Fibroblast of the aortic adventitia (primary cell): ENCODE results near the gene HOXC4. TPM values are rescaled to one million over a fixed set of nuclear protein-coding genes. Genes with fewer than 3 reads are reported as not detected.
A peak's percentile ranks its signal among the peaks of the same experiment; 100 is the strongest.

Source experiments
- DNase-seq: peaks from one replicate; pipeline ENCODE4 v3.0.0-alpha.2; 2010; ENCODE audit warnings: low read depth
- H3K4me3 ChIP-seq: 2 replicates; pipeline ENCODE4 v1.5.1; 2011; ENCODE audit warnings: low read depth, mild to moderate bottlenecking, control low read depth, low read length, moderate library complexity
- total RNA-seq: library from RNA; depleted of rRNA; stranded (reverse); fragments of >200 nt; gene quantifications from 2 replicates; pipeline ENCODE4 v1.2.3, GENCODE V29; 2012; ENCODE audit warnings: low replicate concordance
- TF ChIP-seq, protein P1 (sequence below): IDR thresholded peaks from 2 replicates; pipeline ENCODE4 v1.5.1; 2011; ENCODE audit warnings: mild to moderate bottlenecking, low read length, control low read depth, inconsistent platforms; ENCODE audit not compliant: insufficient read depth

The HOXC4 gene
- total RNA-seq, 1 donor: 0.36 TPM

DNA sequence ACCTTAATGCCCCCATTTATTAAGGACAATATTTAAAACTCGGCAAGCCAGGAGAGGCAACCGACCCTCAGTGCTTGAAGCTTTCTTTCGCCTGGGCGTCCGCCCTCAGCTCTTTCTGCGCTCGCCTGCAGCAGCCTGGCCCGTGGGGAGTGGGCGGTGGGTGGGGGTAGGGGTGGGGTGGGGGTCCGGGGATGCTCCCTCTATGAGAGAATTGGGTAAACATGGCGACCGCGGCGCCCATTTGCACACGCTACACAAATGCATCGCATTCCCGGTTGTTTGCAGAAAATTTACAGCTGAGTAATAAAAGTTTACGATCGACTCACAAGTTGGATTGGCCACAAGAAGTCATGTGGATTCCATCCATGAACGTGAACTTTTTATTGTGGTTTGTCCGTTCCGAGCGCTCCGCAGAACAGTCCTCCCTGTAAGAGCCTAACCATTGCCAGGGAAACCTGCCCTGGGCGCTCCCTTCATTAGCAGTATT is 37.1 kb upstream of the HOXC4 start:
- TF ChIP-seq, protein P1, sequence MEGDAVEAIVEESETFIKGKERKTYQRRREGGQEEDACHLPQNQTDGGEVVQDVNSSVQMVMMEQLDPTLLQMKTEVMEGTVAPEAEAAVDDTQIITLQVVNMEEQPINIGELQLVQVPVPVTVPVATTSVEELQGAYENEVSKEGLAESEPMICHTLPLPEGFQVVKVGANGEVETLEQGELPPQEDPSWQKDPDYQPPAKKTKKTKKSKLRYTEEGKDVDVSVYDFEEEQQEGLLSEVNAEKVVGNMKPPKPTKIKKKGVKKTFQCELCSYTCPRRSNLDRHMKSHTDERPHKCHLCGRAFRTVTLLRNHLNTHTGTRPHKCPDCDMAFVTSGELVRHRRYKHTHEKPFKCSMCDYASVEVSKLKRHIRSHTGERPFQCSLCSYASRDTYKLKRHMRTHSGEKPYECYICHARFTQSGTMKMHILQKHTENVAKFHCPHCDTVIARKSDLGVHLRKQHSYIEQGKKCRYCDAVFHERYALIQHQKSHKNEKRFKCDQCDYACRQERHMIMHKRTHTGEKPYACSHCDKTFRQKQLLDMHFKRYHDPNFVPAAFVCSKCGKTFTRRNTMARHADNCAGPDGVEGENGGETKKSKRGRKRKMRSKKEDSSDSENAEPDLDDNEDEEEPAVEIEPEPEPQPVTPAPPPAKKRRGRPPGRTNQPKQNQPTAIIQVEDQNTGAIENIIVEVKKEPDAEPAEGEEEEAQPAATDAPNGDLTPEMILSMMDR: no peak
- peak overlapping the region; percentile 28 for H3K4me3 ChIP-seq
- DNase-seq: peak; percentile 42

DNA sequence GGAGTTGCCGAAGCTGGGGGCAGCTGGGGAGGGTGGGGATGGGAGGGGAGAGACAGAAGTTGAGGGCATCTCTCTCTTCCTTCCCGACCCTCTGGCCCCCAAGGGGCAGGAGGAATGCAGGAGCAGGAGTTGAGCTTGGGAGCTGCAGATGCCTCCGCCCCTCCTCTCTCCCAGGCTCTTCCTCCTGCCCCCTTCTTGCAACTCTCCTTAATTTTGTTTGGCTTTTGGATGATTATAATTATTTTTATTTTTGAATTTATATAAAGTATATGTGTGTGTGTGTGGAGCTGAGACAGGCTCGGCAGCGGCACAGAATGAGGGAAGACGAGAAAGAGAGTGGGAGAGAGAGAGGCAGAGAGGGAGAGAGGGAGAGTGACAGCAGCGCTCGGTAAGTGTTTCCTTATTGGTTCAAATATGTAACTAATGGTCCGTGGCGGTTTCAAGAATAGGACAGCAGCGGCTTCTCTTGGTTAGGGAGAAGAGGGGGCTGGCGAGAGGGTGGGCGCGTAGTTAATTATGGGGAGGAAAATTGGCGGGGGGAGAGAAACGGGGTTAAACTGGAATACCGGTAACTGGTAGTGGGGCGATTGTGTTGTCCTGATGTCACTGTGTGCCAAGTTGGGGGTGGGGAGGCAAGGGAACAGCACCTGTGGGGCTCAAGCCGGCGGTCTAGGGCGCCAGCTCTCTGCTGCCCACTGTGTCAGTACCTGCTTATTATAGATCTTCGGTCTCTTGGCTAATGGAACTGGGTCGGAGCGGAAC is 36.4 kb upstream of the HOXC4 start:
- TF ChIP-seq, protein P1: peak; percentile 15
- no peak for DNase-seq
- peak overlapping the region; percentile 58 for H3K4me3 ChIP-seq

DNA sequence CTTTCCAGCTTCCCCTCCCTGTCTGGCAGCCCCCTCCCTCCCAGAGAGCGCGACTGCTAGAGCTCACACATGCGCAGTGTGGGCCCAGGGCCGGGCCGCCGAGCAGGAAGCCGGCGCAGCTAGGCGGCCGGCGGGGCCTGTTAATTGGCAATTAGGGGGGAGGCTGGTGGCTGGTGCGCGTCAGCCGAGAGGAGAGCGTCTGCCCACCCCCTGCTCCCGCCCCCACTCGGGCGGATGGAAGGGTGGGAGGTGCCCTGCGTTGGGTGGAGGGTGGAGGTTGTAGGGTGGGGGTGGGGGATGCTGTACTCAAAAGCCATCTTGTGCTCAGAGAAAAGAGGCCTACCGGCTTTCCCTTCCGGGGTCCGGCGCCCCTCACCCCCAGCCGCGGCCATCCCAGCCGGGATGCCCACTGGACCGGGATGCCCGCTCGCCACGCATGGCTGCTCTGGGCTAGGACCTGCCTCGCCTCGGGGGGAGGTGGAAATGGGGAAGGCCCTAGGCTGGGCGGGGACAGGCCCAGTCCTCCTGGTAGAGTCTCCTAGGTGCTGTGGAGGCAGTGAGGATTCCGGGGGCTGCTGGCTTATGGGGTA is 35.7 kb upstream of the HOXC4 start:
- peak; percentile 62 for DNase-seq
- H3K4me3 ChIP-seq: peak overlapping the region; percentile 58
- TF ChIP-seq, protein P1: no peak

DNA sequence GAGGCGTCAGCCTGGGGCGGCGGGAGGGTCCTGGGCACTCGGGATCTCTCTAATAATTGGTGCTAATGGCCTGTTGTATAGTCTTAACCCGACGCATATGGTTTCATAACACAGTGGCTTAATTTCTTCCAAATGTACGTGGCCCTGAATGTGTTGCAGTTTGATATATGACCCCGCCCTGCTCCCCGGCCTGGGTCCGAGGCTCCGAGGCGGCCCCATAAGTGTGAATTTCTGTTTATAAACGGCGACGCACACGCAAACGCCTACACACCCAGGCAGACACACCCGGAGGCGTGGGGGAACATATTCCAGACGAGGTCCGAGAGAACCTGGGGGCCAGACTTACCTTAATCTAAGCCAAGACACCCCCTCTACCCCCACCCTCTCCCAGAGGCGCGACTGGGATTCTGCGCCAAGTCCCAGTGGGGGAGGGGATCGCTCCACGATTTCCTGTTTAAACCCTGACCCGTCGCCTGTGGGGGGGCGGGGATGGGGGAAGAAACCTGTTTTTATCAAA is 35.1 kb upstream of the HOXC4 start:
- peak overlapping the region; percentile 58 for H3K4me3 ChIP-seq
- TF ChIP-seq, protein P1: no peak
- no peak for DNase-seq

DNA sequence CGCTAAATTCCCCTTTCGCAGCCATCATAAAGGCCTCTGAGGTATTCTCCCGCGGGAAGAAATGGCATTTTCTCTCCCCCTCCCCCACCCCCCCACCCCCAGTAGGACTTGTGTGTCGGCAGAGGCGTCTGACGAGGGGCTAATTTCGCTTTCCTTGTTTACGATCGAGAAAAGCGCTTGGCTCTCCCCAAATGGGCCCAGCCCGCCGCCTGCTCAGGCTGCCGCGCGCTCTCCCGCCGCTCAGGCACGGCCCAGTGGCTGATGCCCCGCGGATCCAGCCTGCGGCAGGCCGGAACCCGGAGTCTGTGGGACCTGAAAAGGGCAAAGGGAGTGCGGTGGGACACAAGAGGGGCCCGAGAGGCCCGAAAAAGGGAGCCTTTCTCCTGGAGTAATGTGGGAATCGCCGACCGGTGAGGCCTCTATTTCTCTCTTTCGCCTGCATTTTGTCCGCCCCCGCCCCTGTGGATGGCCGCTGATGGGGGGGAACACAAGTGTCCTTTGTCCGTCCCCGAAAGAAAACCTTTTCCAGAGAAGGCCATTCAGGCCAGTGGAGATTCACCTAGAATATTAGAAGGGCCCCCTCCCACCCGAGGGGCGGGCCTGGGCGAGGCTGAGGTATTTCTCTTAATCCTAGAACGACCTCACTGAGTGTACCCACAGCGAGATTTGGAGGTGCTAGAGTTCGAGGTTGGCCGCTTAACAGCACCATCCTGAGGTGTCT is 34.4 kb upstream of the HOXC4 start:
- DNase-seq: no peak
- H3K4me3 ChIP-seq: no peak overlapping the region
- TF ChIP-seq, protein P1: no peak

DNA sequence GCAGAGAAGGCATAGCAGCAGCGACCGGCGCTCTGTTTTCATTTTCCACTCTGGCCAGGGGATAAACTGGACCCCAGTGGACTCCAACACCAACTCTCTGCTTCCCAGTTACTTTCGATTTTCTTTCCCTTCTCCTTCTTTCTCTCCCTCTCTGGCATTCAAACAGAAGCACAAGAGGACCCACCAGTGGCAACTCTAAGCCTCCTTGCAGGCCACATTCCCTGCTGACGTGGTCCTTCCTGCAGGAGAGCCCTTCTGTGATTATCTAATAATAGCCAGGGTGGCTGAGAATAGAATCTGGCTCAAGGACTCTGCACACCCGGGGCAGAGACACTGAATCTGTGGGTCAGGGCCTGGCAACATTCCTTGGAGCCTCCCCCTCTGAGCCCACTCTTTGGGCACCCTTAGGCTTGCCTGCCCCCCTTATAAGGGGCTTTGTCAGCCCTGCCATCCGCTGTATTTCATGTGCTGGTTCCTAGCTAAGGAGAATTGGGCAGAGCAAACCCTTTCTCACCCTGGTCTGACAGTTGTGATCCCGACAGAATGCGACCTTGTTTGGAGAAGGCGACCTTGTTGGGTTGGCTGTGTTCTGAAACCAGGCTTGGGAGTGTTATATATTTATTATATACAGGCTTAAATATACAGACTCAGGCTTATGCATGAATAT is 33.6 kb upstream of the HOXC4 start:
- H3K4me3 ChIP-seq: no peak overlapping the region
- DNase-seq: no peak
- TF ChIP-seq, protein P1: no peak
